GM18511 (cell line): ENCODE data around the gene MIDN.

ENCODE experiments used
- ATAC-seq: cut with Tn5 transposase; IDR thresholded peaks from one replicate; pipeline ENCODE4 v1.9.1; 2021; ENCODE audit warnings: mild to moderate bottlenecking, moderate library complexity; ENCODE audit not compliant: unreplicated experiment

The MIDN gene

DNA sequence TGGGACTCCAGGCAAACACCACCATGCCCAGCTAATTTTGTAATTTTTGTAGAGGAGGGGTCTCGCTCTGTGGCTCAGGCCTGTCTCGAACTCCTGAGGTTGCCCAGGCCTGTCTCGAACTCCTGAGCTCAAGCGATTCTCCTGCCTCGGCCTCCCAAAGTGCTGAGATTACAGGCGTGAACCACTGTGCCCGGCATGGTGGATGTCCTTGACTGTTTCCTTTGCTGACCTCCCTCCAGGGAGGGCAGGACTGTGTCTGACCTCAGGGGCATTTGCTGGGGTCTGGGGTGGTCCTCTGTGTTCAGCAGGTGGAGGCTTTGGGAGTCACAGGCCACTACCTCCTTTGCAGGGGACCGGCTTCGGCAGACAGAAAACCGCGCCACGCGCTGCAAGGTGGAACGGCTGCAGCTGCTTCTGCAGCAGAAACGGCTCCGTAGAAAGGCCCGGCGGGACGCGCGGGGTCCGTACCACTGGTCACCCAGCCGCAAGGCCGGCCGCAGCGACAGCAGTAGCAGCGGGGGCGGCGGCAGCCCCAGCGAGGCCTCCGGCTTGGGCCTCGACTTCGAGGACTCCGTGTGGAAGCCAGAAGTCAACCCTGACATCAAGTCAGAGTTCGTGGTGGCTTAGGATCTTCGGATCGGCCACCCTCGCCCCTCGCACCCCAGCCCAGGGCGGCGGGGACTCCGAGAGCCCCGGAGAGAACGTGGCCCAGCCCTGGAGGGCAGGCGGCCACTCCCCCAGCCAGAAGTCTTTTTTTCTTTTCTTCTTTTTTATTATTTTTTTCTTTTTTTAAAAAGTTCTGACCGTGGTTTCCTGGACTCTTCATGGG is 8.5 kb downstream of the MIDN start:
- no peak for ATAC-seq

GRCh38 chr19:1257475-1258162 is 9.2 kb downstream of the MIDN start:
- ATAC-seq = no peak

GRCh38 chr19:1258163-1258492 is 9.7 kb downstream of the MIDN start:
- no peak for ATAC-seq

GRCh38 chr19:1258707-1259205 is 10.4 kb downstream of the MIDN start:
- ATAC-seq = no peak

DNA sequence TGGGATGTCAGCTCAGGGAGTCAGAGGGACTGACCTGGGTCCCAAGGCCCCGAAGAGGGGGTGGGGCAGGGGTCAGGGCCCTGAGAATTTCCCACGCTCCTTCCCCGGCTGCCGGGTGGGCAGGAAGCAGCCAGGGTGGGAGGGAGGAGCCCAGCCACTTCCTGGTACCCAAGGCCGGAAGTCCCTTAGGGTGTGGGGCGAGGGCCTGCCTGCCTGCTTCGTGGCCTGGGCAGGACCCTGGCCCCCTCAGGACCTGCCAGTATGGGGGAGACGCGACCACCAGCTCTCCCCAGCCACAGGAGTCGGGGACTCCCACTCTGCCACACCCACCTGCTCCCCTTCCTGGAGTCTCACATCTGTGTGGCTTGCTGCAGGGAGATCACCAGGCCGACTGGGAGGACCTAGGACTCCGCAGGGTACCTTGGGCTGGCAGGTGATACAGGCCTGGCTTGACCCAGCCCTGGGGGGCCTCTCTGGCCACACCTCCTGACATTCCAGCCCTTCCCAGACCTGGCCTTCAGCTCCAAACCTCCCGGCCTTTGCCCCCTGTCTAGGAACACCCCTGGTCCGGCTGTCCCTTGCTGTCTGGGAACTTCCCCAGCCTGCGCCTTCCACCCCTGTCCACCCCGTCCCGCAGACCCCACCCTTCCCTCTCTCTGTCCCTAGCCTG is 11.0 kb downstream of the MIDN start:
- peak; percentile 26 for ATAC-seq

- ATAC-seq = peak; percentile 20
Observed at GRCh38 chr19:1259876-1260748, 11.7 kb downstream of the MIDN start.

DNA sequence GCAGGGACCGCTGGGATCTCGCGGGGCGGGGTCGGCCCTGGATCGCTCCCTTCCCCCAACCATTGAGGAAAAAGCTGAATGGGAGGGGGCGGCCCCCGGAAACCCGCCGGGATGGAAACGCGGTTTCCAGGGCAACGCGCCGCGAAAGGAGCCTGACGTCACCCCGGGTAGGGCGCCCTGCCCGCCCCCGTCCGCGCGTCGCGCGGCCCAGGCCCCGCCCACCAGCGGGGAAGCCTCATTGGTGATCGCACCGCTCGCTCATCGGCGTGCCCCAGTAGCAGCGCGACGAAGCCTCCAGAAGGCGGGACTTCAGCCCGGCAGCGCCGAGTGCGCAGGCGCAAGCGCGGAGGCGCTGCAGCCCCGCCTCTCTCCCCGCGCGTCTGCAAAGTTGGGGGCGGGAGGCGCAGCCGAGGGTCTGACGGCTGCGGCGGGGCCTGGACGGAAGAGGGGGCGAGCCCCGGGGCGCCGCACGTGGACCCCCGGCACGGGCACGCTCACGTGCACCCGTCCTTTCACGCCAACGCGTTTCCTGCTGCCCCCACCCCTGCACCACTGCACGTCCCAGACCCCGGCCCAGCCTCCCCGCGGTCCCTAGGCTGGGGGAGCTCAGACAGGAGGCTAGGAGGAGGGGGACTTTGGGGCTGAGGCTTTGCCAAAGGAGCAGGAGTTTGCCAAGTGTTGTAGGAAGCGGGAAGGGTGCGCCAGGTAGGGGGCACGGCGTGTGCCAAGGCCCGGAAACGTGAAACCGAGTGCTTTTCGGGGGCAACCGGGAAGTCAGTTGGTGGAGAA is 12.6 kb downstream of the MIDN start:
- peak; percentile 55 for ATAC-seq

- ATAC-seq = no peak
Observed at GRCh38 chr19:1261538-1261797, 13.1 kb downstream of the MIDN start.

GRCh38 chr19:1261798-1262622 is 13.6 kb downstream of the MIDN start:
- ATAC-seq = no peak

DNA sequence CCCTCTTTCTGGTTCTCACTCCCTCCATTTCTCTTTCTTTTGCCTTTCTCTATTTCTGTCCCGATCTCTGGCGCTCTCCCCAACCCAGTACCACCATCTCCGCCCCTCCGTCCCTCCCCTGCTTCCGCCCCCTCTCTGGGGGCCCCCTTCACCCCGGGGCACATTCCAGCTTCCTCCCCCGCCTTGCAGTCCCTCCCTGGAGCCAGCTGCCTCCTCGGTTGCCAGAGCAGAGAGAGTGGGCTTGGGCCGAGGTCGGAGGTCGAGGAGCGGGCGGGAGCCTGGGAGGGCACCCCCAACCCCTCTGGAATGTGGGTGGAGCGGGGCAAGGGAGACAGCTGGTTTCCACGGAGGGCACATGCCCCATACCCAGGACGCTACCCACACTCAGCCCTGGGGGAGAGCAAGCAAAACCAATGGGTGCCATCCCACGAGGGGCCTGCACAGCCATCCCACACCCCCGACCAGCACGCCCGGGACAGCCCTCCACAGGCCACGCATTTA is 14.3 kb downstream of the MIDN start:
- no peak for ATAC-seq

- no peak for ATAC-seq
Observed at GRCh38 chr19:1263188-1263587, 14.8 kb downstream of the MIDN start.

DNA sequence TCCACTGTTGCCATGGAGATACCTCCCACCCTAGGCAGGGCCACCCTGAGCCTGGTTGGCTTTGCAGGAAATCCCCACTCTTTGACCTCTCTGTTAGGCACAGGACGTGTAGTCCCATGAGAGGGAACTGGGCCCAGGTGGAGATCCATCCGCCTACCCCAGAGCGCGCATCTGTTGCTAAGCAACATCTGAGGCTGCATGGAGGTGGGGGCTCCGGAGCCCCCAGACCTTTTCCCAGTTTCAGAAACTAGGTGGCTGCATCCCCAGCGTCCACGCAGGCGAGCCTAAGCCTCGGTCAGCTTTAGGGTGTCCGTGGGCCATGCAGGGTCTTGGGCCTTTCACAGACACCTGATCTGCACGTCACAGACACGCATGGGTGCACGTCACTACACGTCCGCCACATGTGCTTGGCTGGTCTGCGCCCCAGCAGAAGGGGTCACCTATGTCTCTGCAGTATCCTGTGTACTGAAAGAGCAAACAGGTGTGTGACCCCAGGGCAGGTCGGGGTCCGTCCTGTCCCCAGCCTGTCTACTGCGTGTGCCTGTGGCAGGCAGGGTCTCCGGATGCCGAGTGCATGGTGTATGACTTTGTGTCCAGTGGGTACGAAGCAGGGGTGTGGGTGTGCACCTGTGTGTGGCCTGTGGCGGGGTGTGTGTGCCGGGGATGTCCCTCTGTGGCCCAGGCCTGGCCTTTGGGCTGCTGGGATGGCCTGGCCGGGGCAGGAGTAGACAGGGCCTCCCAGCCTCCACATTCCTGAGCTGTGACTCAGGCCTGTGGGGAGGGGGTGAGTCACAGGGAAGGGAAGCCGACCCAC is 16.6 kb downstream of the MIDN start:
- ATAC-seq = no peak

DNA sequence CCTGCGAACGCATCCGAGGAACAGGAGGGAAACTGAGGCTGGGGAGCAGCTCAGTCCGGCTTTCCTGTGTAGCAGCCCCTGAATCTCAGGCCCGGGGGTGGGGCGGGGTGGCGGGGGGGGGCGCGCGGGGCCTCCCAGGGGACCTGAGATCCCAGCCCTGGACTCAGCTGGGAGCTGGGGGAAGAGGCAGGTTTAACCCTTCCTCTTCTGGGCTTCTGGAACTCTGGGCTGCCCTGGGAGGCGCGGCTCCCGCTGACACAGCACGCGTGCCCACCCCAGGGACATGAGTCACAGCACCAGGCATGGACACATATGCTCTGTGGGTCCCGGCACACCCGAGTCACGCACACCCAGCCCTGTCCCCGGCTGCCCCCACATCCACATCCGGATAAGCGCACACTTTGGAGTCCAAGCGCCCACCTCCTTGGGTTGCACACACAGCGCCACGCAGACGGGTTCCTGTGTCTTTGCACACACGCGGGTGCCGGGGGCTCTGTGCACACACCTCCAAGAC is 17.3 kb downstream of the MIDN start:
- ATAC-seq = no peak

DNA sequence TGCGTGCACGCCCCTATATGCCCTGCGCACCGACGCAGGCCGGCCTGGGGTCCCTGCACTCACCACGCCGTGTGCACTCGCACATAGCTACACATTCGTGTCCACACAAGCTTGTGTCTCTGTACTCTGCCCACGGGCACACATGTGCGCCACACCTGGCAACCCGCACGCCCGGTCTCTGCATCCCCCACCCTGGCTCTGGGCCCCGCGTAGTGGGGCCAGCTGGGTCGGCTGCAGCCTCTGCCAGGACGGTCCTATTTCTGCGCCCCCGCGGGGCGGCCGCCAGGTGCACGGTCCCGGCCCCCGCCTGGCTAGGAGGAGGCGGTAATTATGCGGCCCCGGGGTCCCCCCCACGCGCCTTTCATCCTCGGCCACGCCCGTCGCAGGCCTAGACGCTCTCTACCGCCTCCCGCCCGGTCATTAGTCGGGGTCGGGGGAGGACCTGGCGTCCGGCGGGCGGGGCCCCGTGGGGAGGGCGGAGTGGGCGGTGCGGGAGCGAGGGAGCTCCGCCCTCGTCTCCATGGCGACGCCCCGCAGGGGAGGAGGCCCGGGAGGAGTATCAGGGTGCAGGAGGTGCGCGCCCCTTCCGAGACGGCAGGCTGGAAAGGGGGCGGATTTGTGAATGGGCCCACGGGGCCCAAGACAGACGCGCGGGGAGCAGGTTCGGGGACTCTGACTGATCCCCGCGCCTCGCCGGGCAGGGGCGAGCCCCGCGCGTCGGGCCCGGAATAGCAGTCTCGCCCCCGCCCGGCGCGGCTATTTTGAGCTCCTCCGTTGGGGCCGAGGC is 17.9 kb downstream of the MIDN start:
- peak; percentile 39 for ATAC-seq

DNA sequence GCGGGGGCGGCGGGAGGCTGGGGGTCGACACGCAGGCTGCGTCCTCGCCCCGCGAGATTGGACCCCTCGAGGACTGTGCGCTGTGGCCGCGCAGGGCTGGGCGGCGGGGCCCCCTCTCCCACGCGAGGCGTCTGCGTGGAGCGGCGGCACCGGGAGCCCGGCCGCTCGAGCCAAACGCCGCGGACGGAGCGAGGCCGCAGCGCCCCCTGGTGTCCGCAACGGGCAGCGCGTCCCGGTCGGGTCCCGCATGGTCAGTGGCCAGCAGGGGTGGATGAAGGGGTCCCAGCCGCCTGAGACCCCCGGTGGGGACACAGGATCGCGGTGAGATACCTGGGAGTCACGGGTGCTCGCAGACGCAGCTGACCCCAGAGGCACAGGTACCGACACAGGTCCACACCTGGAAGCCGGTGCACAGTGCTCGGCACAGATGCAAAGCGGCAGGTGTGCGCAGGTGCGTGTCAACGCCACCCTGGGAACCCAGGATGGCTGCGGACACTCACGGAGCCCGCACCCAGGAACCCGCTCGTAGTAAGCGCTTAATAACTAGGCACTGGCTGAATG is 18.6 kb downstream of the MIDN start:
- no peak for ATAC-seq

DNA sequence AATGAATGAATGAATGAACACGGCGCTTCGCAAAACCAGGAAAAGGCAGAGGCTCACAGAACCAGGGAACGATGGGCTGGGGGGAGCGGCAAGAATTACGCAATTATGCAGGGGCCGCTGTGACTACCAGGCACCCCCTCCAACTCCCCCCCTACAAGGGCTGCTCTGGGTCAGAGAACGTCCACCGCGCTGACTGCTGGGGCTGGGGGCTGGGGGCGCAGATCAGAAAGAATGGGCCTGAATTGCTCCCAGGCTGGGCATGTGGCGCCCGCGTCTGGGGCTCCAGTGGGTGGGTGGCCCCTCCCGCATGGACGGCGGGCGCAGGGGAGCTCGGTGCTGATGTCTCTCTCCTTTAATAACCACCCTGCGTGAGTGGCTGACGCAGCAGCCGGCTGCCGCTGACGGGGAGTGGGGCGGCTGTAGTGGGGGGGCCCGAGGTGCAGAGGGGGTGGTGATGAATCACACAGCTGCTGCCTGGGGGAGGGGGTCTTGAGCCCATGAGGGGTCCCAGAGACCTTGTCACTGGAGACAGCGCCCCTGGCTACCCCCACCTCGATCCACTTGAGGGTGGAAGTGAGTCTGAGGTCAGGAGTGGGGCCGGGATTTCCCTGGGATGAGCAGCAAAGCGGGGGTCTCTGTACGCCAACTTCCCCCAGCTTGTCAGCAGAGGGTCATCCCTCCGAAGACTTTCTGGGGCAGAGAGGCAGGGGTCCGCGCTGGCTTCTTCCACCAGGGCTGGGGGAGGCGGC is 19.3 kb downstream of the MIDN start:
- no peak for ATAC-seq
